Hypothalamus (tissue), 51 donors: ENCODE measurements around the gene LRRK1.

Experiments
- DNase-seq, 51 donors: peaks; one replicate each; lab custom pipeline; 2025; lab: John Stamatoyannopoulos, UW

The LRRK1 gene

DNA sequence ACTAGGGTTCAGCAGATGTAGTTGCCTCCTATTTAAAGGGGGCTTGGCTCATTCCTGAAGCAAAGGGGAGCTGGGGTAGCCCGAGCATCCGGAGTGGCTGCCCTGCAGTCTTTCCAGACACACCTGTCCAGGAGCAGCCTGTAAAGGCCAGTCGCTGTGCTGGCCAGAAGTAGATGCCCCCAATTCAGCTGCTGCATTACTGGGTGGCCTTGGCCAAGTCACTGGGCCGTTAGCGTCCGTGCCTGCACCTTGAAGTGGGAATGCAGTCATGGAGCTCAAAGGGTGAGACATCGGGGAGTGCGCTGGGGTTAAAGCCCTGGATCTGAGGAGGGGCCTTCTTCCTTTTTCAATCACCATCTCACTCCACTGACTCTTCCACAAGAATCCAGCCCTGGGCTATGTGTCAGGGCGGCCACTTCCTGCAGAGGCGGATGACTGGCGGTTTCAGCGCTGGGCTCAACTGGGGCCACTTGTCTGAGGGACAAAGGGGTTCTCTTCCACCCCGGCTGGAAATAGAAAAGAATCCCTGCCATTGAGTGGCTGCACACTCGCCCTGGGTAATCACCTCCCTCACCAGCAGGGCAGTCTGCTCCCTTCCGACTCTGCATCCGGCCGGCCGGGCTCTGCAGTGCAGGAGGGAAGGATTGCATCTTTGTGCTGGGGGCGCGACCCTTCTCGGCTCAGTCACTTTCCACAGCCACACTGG, 27.7 kb upstream of the LRRK1 start:
- DNase-seq = peak in 25 of 51 donors; percentile 10 to 64 (median 31)

DNA sequence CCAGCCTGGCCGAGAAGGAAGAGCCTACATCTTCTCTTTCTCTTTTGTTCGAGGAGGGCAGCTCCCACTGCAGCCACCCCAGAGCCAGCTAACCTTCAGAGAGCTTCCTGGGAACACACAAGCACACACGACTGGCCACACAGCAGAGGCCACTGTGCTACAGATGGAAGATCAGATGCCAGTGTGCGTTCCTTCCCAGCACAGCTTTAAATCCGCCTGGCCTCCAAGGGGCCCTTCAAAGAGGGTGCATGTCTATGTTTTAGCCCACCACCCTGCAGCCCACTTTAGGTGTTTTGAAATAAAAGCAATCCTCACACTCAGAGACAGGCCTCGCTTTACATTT, 27.2 kb upstream of the LRRK1 start:
- DNase-seq = no peak

DNA sequence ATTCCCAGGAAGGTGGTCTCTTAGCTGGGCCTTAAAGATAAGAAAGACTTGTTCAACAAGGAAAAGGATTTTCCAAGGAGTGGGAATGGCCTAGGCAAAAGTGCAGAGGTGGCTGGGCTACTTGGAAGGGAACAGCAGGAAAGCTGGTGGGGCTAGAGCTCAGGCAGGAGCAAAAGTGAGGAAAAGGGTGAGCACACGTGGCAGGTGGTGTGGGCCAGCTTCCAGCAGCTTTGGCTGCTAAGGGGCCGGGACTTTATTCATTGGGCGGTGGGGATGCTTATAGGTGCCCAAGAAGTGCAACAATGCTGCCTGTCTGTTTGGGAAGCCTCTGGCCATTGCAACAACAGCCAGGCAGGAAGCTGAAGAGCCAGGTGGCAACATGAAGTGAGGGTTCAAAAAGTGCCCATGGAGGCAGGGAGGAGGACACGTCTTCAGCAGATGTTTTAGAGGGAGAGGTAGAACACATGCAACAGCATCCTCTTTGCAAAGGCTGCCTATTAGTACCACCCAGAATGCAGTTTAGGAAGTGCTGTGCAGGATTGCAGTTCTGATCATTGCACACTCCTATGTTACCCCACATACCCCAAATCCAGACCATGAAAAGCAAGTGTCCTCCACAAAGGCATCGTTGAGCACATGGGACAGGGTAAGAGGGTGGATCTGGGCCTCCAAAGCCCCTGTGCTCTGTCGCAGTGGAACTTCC, 25.7 kb upstream of the LRRK1 start:
- no peak for DNase-seq

DNA sequence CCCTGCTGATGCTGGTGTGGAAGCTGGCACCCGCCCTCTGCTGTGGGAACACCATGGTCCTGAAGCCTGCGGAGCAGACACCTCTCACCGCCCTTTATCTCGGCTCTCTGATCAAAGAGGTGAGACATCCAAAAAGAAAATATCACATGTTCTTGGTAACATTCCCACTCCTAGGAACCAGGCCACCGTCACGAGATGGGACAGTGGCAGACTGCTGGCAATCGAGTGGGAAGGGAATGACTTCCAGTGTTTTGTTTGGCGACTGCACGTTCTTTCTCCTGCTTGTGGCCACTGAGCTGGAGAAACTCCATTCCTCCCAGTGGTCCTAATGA, 25.2 kb upstream of the LRRK1 start:
- no peak for DNase-seq

DNA sequence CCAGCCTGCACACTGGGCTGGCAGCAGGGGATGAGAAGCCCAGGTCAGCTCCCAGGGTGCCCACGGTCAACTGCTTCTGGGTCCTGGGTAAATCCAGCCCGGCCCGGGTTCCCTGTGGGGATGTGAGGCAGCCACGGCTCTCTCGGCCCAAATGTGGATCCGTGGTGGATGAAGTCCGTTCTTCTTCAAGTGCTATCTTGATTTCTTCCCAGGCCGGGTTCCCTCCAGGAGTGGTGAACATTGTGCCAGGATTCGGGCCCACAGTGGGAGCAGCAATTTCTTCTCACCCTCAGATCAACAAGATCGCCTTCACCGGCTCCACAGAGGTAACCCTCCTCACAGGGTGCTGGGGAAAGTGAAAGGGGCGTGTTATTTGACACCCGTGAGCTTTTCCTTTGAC, 23.4 kb upstream of the LRRK1 start:
- no peak for DNase-seq

DNA sequence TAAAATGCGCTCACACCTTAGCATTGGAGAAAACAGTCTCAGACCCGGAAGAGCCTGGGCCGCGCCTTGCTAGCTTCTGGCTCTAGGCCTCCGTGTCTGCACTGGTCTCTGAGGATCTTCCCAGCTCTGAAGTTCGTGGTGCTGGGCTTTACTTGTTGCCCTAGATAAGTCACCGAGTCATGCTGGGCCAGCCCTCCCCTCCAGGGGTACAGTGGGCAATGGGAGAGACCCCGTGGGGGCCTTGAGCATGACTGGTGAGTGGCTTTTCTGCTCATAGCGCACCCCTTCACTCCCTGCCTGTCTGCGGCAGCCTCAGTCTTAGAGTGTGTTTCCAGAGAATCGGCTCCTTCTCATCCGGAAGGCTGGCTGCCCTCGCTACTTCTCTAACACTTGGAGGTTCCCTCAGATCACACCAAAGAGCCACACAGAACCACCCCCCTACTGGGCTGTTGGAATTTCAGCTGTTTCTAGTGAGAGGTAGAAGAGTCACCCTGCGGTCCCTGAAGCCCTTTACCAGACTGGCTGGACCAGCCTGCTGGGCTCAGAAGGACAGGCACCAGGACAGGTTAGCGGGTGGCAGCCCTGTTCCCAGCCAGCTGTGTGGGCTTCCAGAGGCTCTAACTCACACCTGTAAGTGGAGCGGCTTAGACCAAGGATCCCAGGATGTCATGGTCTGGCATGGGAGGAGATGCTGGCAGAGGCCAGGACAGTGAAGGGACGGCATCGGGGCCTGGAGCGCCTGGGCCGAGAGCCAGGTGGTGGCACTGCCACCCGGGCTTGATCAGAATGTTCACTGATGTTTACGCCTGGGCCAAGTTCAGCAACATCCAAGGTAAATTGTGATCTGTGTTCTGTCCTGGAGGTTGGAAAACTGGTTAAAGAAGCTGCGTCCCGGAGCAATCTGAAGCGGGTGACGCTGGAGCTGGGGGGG, 21.7 kb upstream of the LRRK1 start:
- DNase-seq = no peak

DNA sequence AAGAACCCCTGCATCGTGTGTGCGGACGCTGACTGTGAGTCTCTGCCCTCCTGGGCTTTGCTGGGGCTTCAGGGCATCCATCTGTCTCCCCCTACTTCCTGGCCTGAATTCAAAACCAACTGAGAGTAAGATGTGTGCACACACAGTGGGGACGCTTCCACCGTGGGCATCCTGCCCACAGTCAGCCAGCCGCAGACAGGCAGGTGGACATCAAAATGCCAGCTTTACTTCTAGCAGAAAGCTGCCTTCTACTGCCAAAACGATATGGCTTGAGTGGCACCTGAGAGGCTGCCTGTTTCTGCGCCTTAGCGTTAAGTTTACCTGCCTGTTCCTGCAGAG, 21.0 kb upstream of the LRRK1 start:
- no peak for DNase-seq

DNA sequence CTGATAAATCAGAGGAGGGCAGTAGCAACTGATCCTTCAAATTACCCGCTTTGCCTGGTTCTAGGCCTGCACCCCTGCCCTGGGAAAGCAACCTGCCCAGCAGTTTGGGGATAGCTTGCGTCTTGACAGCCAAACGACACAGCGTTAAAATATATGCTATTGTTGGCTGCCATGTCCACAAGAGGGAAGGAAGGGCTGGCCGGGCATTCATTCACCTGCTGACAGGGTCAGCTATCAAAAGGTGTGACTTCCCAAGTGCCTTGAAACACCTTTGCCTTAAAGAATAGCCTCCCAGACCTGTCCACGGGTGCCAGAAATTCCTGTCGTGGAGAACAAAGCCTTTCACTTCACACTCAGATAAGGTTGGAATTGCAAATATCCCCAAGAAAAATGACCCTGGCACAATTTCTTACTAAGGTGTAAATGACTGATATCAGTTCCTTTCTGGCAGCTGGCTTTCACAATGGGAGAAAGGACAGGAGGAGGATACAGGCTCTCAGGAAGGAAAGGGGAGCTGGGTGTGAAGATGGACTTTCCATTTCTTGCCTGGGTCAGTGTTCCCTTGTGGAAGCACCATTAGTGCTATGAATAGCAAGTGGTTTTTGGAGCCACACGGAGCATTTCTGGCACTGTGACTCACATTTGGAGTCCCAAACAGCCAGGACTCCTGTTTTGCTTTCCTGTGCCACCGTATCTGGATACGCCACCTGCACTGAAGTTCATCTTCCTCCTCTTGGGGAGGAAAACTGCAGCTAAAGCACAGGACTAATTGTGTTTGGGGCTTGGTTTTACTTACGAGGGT, 20.3 kb upstream of the LRRK1 start:
- DNase-seq = no peak

DNA sequence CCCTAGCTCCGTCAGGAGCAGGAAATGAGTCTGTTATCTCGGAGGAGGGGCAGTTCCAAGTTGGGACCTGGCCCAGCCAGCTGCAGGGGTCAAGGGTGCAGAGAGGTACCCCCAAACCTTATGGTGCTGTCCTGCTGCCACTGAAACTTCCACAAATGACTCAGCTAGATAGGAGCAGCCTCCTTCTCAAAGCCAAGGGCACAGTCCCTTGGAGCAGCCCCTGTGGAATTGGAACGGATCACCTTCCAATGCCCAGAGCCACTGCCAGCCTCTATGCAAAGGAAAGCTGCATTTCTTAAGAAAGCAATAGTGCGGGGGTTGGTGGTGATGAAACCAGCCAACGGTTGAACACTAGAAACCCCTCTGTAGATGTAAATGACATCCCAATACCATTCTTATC, 19.6 kb upstream of the LRRK1 start:
- no peak for DNase-seq

DNA sequence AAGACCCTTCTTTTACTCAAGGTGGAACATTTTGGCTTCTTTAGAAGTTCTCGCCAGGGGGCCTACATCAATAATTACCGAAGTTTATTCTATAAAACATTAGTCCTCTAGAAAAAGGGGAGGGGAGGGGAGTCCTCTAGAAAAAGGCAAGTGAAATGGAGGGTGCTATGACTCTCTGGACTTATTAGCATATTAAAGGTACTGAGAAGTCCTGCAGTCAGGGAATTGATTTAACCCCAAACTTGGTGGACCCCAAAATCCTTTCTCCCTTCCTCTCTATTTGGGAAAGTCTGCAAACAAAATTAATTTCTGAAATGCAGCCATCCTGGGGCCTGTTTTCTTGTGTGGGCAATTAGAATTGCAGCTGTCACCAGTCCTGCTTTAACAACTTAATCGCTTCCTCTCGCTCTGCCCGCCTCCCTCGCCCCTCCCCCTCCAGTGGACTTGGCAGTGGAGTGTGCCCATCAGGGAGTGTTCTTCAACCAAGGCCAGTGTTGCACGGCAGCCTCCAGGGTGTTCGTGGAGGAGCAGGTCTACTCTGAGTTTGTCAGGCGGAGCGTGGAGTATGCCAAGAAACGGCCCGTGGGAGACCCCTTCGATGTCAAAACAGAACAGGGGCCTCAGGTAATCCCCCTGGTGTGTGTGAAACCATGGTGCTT, 18.9 kb upstream of the LRRK1 start:
- no peak for DNase-seq

DNA sequence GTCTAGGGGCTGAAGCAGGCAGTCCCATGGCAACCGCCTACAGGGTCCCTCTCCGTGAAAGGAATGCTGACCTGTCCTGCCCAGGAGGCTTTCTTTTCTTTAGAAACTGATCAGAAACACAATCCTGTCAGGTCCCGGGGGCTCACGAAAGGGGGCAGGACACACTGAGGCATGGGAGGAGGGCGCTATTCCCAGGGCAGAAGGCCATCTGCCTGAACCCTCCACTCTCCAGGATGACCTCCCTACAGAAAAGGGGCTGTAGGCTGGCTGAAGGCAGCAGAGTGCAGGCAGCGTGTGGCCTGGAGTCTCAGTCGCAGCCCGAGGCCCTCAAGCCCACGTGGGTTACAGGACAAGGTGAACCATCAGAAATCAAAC, 18.4 kb upstream of the LRRK1 start:
- no peak for DNase-seq

DNA sequence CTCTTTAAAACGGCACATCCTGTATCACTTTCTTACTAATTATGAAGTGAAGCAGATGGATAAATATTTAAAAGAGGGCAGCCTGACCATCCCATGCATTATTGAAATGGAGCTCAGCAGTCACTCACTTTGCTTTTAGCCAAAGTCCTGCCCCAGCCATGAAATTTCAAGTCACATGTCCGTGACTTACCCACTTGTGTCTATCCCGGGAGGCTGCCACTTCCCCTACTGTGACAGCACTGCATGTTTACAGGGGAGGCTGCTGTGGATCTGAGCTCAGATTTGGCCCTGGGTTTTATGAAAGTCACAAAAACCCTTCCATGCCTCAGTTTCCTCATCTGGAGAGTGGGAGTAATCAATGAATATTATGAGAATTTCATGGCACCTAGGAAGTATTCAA, 17.9 kb upstream of the LRRK1 start:
- DNase-seq = no peak

DNA sequence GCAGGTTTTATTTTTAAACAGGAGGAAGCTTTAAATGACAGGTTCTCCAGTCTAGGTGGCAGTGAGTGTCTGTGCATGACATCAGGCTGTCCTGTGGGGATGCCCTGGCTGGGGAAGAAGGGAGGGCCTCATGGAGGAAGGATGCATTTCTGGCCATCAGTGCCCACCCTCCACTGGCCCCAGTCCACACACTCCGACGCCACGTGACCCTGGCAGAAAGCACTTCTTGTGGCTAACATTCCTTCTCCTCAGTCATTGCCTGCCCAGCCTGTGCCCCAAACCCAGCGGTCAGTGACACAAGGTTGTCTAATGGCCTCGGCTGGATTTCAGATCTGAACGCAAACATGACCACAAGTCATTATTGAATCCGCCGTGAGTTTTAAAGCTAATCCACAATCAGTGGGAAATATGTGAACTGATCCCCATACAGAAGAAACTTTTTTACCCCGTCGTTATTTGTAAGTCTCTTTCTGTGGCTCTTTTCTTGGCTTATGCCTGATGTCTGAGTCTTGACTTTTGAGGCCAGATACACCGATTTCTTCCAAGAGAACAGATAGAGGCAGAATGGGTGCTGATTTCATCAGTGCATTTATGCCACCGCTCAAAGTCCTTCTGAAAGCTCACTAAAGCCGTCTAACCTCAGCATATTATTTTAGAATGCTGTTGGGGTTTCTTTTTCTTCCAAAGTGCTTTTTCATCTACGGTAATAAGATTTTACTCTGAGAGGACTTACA, 17.3 kb upstream of the LRRK1 start:
- DNase-seq = no peak

DNA sequence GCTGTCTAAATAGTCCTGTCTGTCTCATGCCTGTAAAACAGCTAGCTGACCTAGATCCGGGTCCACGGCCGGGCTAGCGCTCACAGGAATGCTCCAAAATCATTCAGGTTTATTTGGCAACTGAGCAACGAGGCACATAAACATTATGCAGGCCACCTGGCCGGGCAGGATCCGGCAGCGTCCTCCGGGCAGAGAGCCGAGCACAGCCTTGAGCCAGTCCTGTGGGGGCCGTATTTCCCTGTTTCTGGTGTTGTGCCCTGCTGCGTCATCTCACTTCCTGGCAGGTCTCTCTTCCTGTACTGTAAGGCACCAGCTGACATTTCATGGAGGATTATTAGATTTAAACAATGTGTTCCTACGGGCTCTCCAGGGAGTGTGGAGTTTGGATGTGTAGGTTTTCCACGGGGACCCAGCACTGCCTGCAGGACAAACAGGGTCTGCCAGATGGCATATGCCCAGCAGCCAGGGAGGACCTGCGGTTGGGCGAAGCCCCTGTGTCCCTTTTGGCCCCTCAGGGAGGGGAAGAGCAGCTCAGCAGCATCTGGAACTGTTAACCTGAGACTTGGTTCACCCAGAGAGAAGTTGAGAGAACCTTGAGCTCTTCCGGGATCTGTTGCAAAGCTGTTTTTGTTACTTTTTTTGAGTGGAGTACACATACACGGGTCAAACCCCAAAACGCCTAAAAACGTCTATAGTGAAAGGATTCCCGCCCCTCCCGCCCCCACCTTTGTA, 16.6 kb upstream of the LRRK1 start:
- peak in 7 of 51 donors; percentile 18 to 35 (median 23) for DNase-seq

DNA sequence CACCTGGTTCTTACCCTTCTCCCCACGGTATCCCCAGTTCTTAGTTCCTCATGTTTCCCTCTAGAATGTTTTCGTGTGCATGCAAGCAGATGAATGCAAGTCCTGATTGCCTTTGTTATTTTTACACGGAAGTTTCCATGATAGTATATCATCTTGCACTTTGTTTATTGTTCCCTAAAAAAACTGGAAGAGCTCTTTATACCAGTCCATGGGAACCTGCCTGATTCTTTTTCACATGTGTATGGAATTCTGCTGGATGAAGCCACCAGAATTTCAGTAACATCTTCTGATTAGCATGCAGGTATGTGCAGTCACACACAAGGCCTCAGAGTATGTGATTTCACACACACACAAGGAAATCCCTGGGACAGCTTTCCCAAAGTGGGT, 16.0 kb upstream of the LRRK1 start:
- no peak for DNase-seq

DNA sequence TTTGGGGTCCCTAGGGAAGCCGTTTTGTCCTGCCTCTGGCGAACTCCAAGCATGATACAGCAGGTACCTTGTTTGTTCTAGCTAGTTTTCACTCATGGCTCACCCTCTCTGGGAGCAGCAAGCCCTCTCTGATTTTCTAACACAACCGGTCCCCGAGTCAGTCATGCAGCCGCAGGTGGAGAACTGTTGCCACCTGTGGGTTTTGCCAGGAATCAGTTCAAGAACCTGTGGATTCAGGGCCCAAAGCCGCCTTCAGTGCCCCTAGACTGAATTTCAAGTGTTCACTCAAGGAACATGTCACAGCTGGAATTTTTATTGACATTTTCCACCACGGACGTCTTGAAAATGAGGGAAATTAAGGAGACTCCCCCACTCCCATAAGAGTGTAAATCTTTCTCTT, 13.3 kb upstream of the LRRK1 start:
- DNase-seq = no peak

DNA sequence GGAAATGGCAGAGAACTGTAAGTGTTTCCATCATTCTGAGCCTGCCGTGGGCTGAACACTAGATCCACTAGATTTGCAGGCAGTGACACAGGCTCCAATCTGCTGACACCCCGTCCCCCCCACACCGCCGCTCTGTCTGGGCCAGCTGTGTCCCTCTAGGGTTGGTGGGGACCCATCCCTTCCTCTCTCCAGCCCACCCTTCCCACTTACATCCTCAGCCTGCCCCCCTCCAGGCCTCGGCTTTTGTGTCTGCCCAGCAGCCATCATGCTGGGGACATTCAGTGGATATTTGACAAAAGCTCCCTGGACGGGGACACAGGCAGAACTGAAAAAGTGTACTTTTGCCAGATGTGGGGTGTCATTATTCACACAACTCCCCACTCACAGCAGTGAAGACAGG, 10.7 kb upstream of the LRRK1 start:
- DNase-seq = no peak

DNA sequence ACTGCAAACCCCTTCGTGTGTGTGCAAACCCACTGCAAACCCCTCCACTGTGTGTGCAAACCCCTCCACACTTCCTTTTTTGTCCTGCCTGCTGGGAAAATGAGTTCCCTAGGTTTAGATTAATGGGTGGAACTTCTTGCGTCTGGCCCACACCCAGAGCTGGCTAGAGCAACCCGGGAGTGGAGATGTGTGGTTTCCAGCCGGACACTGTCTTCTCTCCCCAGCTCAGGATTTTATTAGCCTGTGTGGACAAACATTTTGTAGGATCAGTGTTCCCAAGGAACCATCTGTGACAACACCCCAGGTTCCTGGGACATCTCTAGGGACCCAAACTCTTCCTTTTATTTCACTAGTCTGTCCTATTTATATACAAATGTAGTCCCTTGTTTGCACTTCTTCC, 9.6 kb upstream of the LRRK1 start:
- DNase-seq = no peak
